Muscle of leg (tissue), 11 donors: ENCODE measurements around the gene KCTD16. TPM values are rescaled to one million over a fixed set of nuclear protein-coding genes. Genes with fewer than 3 reads are reported as not detected.

Experiments used
- DNase-seq: peaks from one replicate; pipeline ENCODE4 v3.0.0; 2013
- H3K27ac ChIP-seq: one replicate; pipeline ENCODE4 v1.5.1; 2013; ENCODE audit warnings: mild to moderate bottlenecking, low read length, control low read depth
- H3K27me3 ChIP-seq: one replicate; pipeline ENCODE4 v1.6.1; 2013; ENCODE audit warnings: low read length; ENCODE audit not compliant: control insufficient read depth, insufficient read depth
- H3K36me3 ChIP-seq: one replicate; pipeline ENCODE4 v1.6.1; 2013; ENCODE audit warnings: low read length; ENCODE audit not compliant: control insufficient read depth, insufficient read depth
- H3K4me1 ChIP-seq: one replicate; pipeline ENCODE4 v1.6.1; 2013; ENCODE audit warnings: low read length; ENCODE audit not compliant: control insufficient read depth, insufficient read depth
- H3K4me3 ChIP-seq: one replicate; pipeline ENCODE4 v1.5.1; 2013; ENCODE audit warnings: low read length, control low read depth
- H3K9me3 ChIP-seq: replicated peaks from 2 replicates; pipeline ENCODE4 v1.6.1; 2013; ENCODE audit warnings: low read depth, low read length; ENCODE audit not compliant: control insufficient read depth
- WGBS: methylation state at CpG from one replicate; pipeline ENCODE4 v1.1.5; 2013; ENCODE audit warnings: missing lambda C conversion rate; ENCODE audit not compliant: insufficient coverage; 5-methylcytosine and 5-hydroxymethylcytosine counted together
- polyA plus RNA-seq, 8 donors: library from polyadenylated mRNA; unstranded; fragments of 120-200 nt; gene quantifications; one replicate each; pipeline versions ENCODE4 v1.2.1 to v1.2.3, GENCODE V29; 2013; ENCODE audit warnings: inconsistent platforms in 1 of 8, low replicate concordance in 1 of 8; ENCODE audit not compliant: insufficient read length in 8 of 8, insufficient read depth in 1 of 8
- total RNA-seq: library from RNA; stranded (reverse); fragments of 120-200 nt; gene quantifications from one replicate; pipeline ENCODE4 v1.2.4, GENCODE V29; 2013

KCTD16 gene
- total and polyA plus RNA-seq, 9 donors = 0.04 to 0.16 (median 0.08) TPM

GRCh38 chr5:144531188-144531587 lies 360.5 kb downstream of the KCTD16 start:
- Histone ChIP-seq H3K27me3 (no peaks in the 10 kb centered on the region), H3K4me1 (no peaks in the 10 kb centered on the region), H3K9me3 (peaks cover 2% of the 10 kb centered on the region), H3K27ac (no peak overlapping the region), H3K4me3 (no peak overlapping the region), H3K36me3 (no peaks in the 10 kb centered on the region)
- DNase-seq = peak; percentile 8
- WGBS = 64% methylated on average over 1 of the region's 1 CpG

Other genes with a start within 250 kb of the KCTD16 start
- gene YIPF5, start 214 bp upstream of the KCTD16 start, total RNA-seq = 56.5 TPM
- gene YIPF5, start 214 bp upstream of the KCTD16 start, polyA plus RNA-seq = 10 to 100 TPM; 36.4 to 58.7 (median 45.6) TPM